ENCODE measurements around the gene EML4. TPM values are rescaled to one million over a fixed set of nuclear protein-coding genes. Genes with fewer than 3 reads are reported as not detected.
A peak's percentile ranks its signal among the peaks of the same experiment; 100 is the strongest.

The EML4 gene
- total RNA-seq, 1 experiment from 2014 or later = 107 TPM

DNA sequence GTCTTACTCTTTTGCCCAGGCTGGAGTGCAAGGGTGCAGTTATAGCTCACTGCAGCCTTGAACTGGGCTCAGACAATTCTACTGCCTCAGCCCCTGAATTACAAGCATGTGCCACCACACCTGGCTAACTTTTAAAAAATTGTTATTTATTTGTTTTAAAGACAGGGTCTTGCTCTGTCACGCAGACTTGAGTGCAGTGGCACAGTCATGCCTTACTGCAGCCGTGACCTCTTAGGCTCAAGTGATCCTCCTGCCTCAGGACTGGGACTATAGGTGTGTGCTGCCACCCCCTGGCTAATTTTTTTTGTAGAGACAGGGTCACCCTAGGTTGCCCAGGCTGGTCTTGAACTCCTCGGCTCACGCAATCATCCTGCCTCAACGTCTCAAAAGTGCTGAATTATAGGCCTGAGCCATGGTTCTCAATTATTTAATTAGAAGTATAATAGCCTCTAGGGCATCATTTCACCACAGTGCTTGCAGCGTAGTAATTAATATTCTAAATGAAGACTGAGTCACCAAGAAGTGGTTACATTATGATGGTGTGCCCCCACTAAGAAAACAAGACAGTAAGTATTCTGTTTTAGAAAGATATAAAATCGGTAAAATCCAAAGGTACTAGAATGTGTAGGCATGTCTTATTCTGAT is 69.6 kb downstream of the EML4 start:
- no TSS peak for BruUV-seq (replicated peaks)
- H3K27me3 ChIP-seq (ENCODE audit: control insufficient read depth, insufficient read depth, low read length) = no peaks in the 10 kb centered on the region
- H3K9me3 ChIP-seq (ENCODE audit: control insufficient read depth, insufficient read depth, low read depth, low read length) = no peaks in the 10 kb centered on the region
- ATAC-seq (peak; percentile 98), DNase-seq (ENCODE audit: low read depth, low spot score) (peak; percentile 24)
- TF ChIP-seq, protein P1, sequence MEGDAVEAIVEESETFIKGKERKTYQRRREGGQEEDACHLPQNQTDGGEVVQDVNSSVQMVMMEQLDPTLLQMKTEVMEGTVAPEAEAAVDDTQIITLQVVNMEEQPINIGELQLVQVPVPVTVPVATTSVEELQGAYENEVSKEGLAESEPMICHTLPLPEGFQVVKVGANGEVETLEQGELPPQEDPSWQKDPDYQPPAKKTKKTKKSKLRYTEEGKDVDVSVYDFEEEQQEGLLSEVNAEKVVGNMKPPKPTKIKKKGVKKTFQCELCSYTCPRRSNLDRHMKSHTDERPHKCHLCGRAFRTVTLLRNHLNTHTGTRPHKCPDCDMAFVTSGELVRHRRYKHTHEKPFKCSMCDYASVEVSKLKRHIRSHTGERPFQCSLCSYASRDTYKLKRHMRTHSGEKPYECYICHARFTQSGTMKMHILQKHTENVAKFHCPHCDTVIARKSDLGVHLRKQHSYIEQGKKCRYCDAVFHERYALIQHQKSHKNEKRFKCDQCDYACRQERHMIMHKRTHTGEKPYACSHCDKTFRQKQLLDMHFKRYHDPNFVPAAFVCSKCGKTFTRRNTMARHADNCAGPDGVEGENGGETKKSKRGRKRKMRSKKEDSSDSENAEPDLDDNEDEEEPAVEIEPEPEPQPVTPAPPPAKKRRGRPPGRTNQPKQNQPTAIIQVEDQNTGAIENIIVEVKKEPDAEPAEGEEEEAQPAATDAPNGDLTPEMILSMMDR (IDR thresholded peaks at IDR 0.05) = peak; percentile 82
- TF ChIP-seq POLR2AphosphoS5 (IDR thresholded peaks at IDR 0.05; ENCODE audit: low read depth, low read length) = no peak
- intact Hi-C loops (cut with micrococcal nuclease; ENCODE audit: unreplicated experiment) (loop anchor here (1.0 to 10.0 kb wide), 2 partner anchors 142 to 384 kb away; no protein-coding TSS in a partner anchor), in situ Hi-C loops (cut with HindIII; ENCODE audit: low pct_unique_long_range_greater_than_20kb, low sequenced_read_pairs) (no loop called here)
- peak overlapping the region; percentile 8; the same call in 1 of the 2 replicates for H3K27ac ChIP-seq (ENCODE audit: low read length)
- no peaks in the 10 kb centered on the region for H3K36me3 ChIP-seq (ENCODE audit: control insufficient read depth, insufficient read depth, low read length)
- no peak overlapping the region for H3K4me3 ChIP-seq (ENCODE audit: low read depth in 2 of 2, low read length in 2 of 2)
- ChIA-PET CTCF (interaction anchor here (0.5 to 2.9 kb wide), 4 partner anchors 34 to 384 kb away, joined by 3 to 16 read pairs (median 8); no protein-coding TSS in a partner anchor), POLR2A (interaction anchor here (0.7 kb wide), 1 partner anchor 201 kb away, joined by 5 read pairs; no protein-coding TSS in a partner anchor)
- peaks cover 34% of the 10 kb centered on the region for H3K4me1 ChIP-seq (ENCODE audit: control insufficient read depth, insufficient read depth, low read length)

DNA sequence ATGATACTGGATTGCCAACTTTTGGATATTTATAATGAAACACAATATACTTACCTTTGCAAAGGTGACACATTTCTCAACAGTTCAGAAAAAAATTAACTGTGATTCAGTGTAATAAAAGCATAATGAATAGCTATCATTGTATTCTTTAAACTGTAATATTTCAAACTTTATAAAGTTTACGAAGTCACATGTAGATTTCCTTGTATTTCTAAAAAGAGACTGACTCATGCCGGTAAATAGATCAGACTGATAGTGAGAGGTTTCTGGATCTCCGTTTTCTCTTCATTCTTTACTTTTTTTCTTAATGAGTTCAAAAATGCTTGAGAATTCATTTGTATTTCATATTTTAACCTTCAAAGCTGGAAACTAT is 70.1 kb downstream of the EML4 start:
- Histone ChIP-seq H3K4me1 (ENCODE audit: control insufficient read depth, insufficient read depth, low read length) (peaks cover 33% of the 10 kb centered on the region), H3K36me3 (ENCODE audit: control insufficient read depth, insufficient read depth, low read length) (no peaks in the 10 kb centered on the region), H3K9me3 (ENCODE audit: control insufficient read depth, insufficient read depth, low read depth, low read length) (no peaks in the 10 kb centered on the region), H3K4me3 (ENCODE audit: low read depth in 2 of 2, low read length in 2 of 2) (no peak overlapping the region), H3K27ac (ENCODE audit: low read length) (peak overlapping the region; percentile 8; the same call in 1 of the 2 replicates), H3K27me3 (ENCODE audit: control insufficient read depth, insufficient read depth, low read length) (no peaks in the 10 kb centered on the region)
- no TSS peak for BruUV-seq (replicated peaks)
- in situ Hi-C loops (cut with HindIII; ENCODE audit: low pct_unique_long_range_greater_than_20kb, low sequenced_read_pairs) (no loop called here), intact Hi-C loops (cut with micrococcal nuclease; ENCODE audit: unreplicated experiment) (loop anchor here (10.0 kb wide), 1 partner anchor 384 kb away; no protein-coding TSS in a partner anchor)
- CTCF ChIA-PET = interaction anchor here (0.6 to 2.9 kb wide), 3 partner anchors 113 to 384 kb away, joined by 7 to 16 read pairs (median 10); no protein-coding TSS in a partner anchor
- TF ChIP-seq POLR2AphosphoS5 (IDR thresholded peaks at IDR 0.05; ENCODE audit: low read depth, low read length) (no peak), SIN3A (IDR thresholded peaks at IDR 0.05; ENCODE audit: borderline replicate concordance, insufficient read depth, low read depth, low read length) (no peak), TCF7L2 (IDR thresholded peaks at IDR 0.05; ENCODE audit: low read depth, low read length) (no peak)
- TF ChIP-seq, protein P1 (IDR thresholded peaks at IDR 0.05) = no peak
- TF ChIP-seq, protein P2, sequence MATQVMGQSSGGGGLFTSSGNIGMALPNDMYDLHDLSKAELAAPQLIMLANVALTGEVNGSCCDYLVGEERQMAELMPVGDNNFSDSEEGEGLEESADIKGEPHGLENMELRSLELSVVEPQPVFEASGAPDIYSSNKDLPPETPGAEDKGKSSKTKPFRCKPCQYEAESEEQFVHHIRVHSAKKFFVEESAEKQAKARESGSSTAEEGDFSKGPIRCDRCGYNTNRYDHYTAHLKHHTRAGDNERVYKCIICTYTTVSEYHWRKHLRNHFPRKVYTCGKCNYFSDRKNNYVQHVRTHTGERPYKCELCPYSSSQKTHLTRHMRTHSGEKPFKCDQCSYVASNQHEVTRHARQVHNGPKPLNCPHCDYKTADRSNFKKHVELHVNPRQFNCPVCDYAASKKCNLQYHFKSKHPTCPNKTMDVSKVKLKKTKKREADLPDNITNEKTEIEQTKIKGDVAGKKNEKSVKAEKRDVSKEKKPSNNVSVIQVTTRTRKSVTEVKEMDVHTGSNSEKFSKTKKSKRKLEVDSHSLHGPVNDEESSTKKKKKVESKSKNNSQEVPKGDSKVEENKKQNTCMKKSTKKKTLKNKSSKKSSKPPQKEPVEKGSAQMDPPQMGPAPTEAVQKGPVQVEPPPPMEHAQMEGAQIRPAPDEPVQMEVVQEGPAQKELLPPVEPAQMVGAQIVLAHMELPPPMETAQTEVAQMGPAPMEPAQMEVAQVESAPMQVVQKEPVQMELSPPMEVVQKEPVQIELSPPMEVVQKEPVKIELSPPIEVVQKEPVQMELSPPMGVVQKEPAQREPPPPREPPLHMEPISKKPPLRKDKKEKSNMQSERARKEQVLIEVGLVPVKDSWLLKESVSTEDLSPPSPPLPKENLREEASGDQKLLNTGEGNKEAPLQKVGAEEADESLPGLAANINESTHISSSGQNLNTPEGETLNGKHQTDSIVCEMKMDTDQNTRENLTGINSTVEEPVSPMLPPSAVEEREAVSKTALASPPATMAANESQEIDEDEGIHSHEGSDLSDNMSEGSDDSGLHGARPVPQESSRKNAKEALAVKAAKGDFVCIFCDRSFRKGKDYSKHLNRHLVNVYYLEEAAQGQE (IDR thresholded peaks at IDR 0.05; ENCODE audit: insufficient read depth in 1 of 2, low read depth in 2 of 2, low read length in 1 of 2) = no peak
- POLR2A ChIA-PET = no interaction called here
- no peak for DNase-seq (ENCODE audit: low read depth, low spot score)
- ATAC-seq = no peak

All from Panc1 (cell line).